HG03135 (cell line): ENCODE measurements around the gene SHB.

Experiments
- ATAC-seq: cut with Tn5 transposase; IDR thresholded peaks from one replicate; pipeline ENCODE4 v1.9.1; 2021; ENCODE audit warnings: mild to moderate bottlenecking, moderate library complexity; ENCODE audit not compliant: unreplicated experiment

SHB gene

DNA sequence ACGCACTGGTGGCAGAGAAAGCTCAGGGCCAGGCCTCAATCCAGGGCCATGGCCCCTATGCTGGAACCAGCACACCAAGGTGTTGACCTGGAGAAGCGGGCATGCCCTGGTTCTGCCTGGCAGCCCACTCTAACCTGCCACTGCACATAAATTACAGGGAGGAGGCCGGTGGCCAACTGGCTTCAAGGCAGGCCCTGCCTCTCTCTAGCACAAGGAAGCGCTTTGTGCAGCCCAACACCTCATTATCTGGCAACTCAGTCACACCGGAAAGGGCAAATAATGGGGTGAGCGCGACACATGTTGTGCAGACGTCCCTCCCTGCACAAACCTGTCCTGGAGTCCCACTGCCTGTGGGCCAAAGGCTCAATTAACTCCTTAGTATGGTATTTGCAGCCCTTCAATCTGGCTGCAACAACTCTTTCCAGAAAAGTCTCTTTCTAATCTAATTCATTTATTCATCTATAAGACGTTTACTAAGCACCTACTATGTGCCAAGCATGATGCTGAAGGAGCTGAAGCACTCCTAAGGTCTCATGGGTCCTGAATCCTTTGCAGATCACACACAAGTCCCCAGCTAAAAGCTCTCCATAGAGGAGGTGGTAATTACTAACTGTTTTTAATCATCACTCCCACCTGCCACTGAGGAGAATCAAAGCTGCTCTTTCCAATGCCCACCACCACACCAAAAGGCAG lies 24.9 kb downstream of the SHB start:
- no peak for ATAC-seq

DNA sequence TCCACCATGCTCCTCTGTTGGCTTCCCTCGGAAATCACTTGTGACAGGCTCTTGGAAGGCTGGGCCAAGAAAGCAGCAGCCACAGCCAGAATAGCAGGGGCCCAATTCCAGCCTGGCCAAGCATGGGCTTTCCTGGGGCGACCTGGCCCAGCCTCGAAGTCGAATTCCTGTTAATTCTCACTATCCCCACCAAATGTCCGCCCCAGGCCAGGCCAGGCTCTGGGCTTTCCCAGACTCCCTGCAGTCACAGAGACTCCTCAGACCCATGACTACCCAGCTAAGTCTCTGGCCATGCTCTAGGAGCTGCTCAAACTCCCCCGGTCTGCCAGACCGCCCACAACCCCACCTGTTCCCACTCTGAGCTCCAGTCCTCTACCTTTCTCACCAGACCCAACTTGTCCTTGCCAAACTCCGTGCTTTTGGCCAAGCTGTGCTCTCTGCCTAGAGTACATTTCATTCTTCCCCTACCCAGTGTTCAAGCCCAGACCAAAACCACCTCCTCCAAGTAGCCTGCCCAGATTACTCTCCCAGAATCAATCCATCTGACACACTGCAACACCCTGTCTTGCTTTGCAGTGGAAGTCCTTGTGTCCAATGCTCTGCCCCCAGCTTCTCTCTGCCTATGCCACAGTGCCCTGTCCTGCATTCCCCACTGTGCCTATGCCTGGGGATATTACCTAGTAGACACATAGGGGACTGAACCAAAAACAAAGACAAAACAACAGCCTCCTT lies 26.2 kb downstream of the SHB start:
- ATAC-seq = no peak

DNA sequence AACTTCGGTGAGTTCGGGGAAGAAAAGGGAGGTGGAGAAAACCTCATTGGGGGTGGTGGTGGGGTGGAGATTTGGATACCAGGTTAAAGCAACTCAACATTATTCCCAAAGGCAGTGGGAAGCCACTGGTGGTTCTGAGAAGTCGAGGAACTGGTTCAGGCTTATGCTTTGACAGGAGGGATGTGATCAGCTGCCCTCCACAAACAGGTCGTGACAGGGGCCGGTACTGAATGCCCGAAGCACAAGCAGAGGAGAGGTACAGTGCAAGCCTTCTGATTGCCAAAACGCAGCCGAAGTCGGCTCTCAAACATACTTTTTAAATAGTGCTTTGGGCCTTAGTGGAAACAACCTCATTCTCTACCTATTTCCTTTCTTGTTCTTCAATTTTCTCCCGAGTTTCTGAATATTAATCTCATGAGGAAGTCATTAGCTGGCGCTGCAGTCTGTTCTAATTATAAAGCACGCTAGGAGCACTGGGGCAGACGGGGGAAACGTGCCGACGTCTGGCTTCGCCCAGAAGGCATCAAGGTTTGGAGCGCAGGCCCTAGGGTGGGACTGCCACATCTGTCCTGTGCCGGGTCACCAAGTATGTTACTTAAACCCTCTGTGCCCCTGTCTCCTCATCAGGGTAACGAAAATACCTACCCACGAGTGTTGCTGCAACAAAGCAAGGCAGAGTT lies 27.3 kb downstream of the SHB start:
- no peak for ATAC-seq

DNA sequence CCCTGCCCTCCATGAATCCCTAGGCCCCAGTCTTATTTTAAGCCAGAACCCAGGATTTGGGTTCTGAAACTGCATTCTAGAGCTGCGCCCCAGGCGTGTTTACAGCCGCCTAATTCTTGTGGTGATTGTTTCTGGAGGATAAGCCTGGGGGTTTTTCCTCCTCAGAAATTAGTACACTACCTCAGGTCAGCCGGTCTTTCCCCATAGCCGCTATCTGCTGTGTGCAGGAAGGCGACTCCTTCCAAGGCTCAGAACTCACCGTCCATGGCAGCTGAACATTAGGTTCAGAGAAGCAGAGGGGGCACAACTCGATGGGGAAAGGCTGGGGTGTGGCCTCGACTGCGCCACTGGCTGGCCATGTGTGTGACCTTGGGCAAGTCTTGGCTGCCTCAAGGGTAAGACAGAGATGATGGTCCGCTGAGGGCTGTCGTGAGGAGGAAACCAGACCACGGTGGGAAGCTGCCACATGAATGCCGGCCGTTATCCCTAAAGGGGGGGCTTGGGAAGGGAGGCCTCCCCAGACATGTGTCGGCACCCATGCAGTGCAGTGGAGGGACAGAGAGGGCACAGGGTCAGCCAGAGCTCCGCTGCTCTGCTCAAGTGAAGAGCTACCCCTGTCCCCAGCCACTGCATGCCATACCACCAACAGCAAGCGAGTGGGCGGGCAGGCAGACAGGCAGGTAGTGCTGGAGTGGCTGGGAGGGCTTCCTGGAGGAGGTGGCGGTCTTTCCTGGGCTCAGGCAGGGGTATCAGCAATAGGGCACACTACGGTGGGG lies 28.9 kb downstream of the SHB start:
- ATAC-seq = no peak

DNA sequence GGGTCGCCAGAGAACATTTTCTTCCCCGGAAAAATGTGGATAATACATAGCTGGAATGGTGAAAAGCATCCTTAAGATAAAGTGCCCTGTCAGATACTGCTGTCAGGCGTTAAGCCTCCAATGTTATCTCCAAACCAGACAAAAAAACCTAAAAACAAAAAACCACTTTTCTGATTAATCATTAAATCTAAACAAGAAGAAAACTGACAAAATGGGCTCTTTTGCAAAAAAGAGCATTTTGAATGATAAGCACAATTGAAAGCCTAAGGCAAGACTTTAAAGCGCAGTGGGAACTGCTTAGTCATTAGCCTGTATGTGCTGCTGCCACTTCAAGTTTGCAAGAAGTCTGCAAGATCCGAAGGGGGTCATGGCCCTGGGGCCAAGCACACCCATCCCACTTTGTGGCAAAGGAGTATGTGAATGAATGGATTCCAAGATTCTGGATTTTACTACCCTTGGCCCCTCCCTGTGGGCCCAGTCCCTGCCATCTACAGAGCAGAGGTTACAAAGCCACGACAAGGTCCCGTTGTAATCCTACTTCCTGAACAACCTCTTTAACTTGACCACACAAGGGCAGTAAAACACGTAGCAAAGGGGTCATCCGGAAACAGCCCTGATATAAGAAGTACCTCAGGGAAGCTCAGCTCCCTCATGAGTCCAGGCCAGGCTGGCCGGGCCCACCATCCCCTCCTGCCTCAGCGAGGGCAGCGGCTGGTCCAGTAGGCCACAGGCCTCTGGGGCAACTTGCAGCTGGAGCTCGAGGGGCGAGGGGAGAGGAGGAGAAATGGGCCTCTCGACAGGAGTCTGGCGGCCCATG lies 29.7 kb downstream of the SHB start:
- no peak for ATAC-seq

DNA sequence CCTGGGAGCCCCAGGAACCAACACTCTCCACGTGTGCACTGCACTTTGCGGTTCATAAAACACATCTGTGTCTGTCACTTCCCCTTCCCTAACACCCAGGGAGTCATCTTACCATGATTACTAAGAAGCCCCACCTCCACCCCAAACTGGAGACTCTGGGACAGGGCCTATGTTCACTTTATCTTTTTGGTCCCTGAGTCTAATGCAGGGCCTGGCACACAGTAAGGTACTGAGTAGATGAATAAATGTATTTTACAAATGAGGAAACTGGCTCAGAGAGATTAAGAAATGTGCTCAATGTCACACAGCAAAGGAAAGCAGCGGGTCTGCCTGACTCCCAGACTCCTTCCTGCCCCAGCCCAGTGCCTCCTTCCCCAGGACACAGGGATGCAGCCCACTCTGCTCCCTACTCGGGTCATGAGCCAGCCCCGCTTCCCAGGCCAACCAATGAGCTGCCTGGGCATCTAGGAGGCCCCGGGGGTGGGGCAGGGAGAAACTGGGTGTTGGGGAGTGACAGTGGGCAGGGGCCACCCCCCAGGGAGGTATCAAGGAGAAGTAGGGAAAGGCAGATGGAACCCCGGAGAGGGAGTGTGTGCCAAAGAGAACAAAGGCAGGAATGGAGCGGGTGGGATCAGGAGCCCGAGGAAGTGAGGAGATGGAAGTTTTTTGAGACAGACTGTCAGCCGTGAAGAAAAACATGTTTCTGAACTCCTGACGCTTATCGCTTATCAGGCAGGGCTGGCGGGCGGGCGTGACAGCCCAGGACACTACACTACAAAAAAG lies 30.5 kb downstream of the SHB start:
- ATAC-seq = no peak

DNA sequence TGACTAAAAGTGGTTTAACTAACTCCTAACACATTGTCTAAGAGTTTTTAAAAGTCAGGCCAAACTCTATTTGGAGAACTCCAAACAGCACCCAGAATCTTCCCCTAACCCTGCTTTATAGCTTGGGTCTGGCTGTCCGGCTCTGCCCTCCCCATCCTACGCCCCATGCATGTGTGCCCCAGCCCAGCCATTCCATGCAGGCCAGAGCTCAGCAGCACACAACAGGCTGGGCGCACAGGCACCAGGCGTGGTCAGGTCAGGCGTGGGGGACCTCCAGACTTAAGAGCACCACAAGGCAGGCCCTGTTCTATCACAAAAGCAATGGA lies 31.1 kb downstream of the SHB start:
- no peak for ATAC-seq

DNA sequence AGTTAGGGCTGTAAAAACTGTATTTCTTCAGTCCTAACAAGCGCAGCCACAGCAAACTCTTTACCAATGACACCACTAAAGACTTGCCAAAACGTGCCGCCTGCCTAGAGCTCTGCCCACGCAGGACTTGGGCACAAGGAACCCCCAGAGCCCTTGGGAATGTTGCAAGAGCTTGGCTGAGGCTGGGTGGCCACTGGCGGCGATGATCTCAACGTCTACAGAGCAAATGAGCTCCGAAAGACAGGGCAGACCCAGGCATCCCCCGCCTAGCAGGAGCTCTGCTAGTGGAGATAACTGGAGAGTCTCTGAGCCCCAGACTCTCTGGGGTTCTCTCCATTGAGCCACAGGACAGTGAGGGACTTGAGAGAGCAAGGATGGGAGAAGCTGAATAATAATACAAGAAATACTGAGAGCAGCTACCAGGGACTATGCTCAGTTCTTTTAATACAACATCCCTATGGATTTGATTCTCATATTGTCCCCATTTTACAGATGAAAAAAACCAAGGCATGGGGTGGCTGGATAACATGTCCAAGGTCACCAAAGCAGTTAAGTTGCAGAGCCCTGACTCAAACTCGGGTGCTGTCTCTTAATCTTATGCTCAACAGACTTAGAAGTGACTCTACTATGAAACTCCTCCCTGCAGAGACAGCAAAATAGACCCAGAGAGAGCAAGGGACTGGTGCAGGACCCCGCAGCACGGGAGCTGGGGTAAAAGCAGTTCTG lies 32.5 kb downstream of the SHB start:
- no peak for ATAC-seq

DNA sequence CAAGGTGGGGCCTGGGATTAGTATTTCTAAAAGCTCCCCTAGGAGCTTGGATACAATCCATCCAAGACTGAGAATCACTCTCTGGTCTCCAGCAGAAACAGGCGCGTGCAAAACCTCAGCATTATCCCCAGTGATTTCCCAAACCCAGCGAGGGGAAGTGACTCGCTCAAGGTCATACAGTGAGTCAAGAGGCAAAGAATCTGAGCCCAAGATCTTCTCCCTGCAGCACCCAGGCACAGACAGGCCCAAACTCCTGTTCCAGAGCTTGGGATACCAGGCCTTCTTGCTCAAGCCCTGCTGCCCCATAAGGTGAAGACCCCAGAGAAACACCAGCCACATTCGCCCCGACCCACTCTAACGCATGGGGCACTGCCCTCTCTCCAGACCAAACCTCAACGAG lies 33.2 kb downstream of the SHB start:
- no peak for ATAC-seq

DNA sequence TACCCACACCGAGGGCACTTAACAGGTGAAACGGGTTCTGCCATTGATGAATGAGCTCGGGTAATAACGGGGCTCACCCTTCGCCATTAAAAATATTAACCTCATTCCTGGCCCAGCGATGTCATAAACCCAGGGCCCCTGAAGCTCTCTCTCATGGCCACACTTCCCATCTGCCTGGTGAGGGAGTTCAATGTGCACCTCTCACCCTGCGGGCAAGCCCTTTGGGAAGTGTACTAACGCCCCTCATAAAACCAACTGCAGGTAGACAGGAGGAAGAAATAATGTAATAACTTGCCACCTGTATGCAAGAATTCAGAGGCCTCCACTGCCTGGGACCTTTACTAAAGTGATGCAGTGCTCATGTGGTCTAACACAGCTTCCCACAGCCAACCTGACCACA lies 35.1 kb downstream of the SHB start:
- no peak for ATAC-seq

DNA sequence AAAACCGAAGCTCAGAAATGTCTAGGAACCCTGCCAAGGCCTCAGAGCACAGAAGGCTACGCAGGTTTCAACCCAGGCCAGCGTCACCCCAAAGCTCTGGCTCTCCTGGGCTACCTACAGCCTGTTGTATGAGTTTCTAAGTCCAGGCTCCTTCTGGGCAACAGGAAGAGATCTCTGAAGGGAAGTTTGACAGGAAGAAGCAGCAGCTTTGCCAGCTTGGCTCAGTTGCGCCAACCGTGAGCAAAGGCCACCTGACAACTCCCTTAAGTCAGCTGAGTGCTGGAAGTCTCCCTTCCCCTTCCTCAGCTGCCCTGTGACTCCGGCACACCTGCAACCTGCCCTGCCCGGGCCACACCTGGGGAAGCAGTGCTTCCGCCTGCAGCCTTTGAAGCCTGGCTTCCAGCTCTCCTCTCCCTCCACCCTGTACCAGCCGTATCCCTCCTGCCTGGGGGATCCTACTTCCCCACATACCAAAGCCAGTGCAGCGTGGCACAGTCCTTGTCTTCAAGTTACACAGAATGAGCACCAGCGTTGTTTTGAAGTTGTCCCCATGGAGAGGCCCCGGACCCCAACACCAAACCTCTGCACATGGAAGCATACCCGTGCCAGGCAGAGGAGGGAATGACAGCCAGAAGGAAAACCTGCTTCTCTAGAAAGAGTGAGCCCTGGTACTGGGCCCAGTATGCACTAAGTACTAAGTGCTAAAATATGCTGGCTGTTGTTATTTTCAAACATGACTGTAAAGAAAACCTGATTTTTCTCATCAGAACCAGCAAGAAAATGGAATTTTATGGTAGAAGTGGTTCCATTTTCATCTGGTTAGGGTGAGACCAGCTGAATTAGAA lies 36.5 kb downstream of the SHB start:
- no peak for ATAC-seq

DNA sequence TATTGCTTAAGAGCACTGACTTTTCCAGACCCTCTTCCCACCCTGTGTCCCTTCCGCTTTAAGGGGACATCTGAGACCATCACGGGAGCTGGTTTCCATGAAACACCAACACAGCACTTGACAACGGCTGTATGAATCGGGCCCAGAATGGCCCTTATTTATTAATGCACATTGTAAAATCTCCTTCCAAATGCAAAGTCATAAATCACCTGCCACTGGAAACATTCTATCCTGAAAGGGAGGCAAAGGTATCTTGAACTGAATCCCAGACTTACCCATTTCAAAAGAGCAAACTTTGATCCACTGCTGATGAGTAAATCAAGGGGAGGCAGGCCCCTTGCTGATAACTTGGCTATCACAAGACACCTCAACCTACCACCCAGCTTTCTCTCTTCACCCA lies 37.4 kb downstream of the SHB start:
- ATAC-seq = no peak

DNA sequence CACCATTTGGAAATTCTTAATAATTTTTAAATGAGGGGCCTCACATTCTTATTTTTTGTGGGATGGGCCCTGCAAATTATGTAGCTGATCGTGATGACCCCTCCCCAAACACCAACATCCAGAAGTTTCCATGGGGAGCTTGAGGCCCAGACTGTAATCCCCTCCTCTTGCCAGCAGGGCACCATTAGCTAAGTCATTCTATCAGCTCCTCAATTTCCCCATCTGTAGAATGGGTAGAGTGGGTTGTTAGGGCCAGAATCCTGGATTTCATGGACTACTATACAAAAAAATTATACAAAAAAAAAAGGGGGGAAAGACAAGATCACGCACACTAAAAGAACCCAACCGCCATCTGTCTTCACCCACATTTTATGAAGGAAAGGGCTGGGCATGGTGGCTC lies 38.4 kb downstream of the SHB start:
- ATAC-seq = no peak

DNA sequence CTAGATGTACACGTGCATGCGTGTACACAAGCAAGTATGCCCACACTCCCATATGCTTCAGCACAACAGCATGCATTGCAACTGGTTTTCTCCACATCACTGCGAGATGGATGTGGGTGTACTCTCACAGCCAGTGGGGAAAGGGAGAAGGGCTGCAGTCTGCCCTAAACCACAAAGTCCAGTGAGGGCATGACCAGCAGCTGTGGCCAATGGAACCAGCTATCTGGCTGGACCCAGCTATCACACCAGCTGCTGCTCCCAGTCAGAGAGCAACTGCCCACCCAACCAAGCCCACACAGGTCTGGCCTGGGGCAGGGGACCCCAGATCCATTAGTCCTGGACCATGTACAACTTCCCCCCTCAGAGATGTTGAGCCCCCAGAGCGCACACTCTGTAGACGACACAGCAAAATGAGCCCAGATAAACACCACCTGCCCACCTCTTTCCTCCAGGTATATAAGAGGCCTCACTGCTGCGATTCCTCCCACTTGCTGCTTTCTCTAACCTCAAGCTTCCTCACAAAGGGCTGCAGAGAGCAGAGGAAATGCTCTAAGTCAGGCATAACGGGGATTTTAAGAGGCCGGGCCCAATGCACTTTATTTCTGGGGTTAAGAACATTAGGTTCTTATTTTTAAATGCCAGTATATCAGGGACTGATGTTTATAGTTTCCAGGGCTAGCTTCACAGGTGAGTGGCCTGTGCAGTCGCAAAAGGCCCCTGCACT lies 39.0 kb downstream of the SHB start:
- no peak for ATAC-seq

DNA sequence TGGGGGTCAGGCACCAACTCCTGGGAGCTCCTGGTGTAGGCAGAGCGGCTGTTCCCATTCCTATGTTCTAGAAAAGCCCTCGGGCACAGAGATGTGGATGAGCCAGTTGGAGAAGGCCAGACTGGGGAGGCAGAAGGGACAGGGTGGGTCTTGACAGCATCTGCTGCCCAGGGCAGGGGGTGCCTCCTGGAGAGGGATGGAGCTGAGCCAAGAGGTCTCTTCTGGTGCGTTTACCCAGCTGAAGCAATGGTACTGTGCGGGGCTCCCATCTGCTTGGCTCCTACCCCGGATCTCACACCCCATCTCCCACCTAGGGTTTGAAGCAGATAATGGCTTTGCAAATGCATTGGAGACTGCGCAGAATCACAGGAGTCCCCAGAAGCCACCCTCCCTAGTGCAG lies 41.3 kb downstream of the SHB start:
- ATAC-seq = no peak

DNA sequence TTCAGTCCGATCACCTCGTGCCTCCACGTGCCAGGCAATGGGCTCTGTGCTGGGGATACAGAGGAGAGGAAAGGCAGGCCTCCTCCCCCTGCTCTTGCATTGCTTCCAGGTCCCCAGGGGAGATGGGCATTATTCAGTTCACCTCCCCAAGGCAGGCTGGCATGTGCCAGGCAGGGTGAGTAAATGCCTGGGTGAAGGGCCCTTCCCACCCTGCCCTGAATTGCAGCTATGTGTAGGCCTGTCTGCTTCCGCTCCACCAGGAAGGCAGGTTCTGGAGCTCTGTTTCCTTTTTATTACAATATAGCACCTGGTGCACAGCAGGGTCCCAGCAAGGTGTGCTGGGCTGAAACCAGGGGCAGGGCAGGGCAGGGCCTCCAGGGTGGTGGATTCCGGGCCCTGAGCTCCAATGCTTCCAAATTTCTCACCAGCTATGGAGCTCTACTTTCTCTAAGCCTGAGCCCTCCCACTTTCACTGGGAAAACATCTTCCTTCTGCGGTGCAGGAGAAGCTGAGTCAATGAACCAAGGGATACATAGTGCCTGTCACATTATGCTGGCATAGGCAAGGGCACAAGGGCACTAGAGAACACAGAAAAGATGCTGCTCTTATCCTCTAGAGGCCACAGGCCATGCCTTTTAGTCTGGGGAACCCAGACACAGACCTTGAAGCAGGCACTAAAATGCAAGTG lies 42.0 kb downstream of the SHB start:
- ATAC-seq = no peak
